Measurements from ENCODE around the gene VGF.
A peak's percentile ranks its signal among the peaks of the same experiment; 100 is the strongest.
"Not testable (repeated sequence)": the region's sequence is repeated elsewhere in the genome, so short reads cannot be mapped to it uniquely, and the experiment has no call there.

Gene VGF

GRCh38 chr7:101205901-101206664 lies 40.7 kb upstream of the VGF start:
- peaks cover 32% of the 10 kb centered on the region for H3K36me3 ChIP-seq (ENCODE audit: insufficient read depth, insufficient read length, low read length)
- H3K4me1 ChIP-seq (ENCODE audit: insufficient read depth, insufficient read length): no peaks in the 10 kb centered on the region
- no peak overlapping the region for H3K9ac ChIP-seq (ENCODE audit: insufficient read length, low read depth)
- TF ChIP-seq ZNF274 (IDR thresholded peaks at IDR 0.05; ENCODE audit: low read depth, low read length) (no peak), SUZ12 (IDR thresholded peaks at IDR 0.05; ENCODE audit: extremely low read depth, insufficient read depth, insufficient read length) (no peak), YY1 (IDR thresholded peaks at IDR 0.05; ENCODE audit: insufficient read depth, insufficient read length) (no peak)
- no peaks in the 10 kb centered on the region for H3K27me3 ChIP-seq (ENCODE audit: insufficient read depth, insufficient read length)
- H3K9me3 ChIP-seq (ENCODE audit: insufficient read depth, low read length): no peaks in the 10 kb centered on the region
- H3K4me3 ChIP-seq (ENCODE audit: insufficient read length, low read depth): no peak overlapping the region
- no peak for DNase-seq (ENCODE audit: low read depth, low spot score)

GRCh38 chr7:101203740-101204738 lies 38.7 kb upstream of the VGF start:
- H3K4me1 ChIP-seq (ENCODE audit: insufficient read depth, insufficient read length); H3K9ac ChIP-seq (ENCODE audit: insufficient read length, low read depth); H3K27me3 ChIP-seq (ENCODE audit: insufficient read depth, insufficient read length); H3K9me3 ChIP-seq (ENCODE audit: insufficient read depth, low read length); H3K4me3 ChIP-seq (ENCODE audit: insufficient read length, low read depth); DNase-seq (ENCODE audit: low read depth, low spot score): not testable (repeated sequence)
- peaks cover 16% of the 10 kb centered on the region for H3K36me3 ChIP-seq (ENCODE audit: insufficient read depth, insufficient read length, low read length)

- Histone ChIP-seq H3K36me3 (ENCODE audit: insufficient read depth, insufficient read length, low read length) (peaks cover 10% of the 10 kb centered on the region), H3K9ac (ENCODE audit: insufficient read length, low read depth) (no peak overlapping the region), H3K27me3 (ENCODE audit: insufficient read depth, insufficient read length) (no peaks in the 10 kb centered on the region), H3K4me3 (ENCODE audit: insufficient read length, low read depth) (no peak overlapping the region), H3K9me3 (ENCODE audit: insufficient read depth, low read length) (no peaks in the 10 kb centered on the region), H3K4me1 (ENCODE audit: insufficient read depth, insufficient read length) (peaks cover 2% of the 10 kb centered on the region)
- no peak for TF ChIP-seq SUZ12 (IDR thresholded peaks at IDR 0.05; ENCODE audit: extremely low read depth, insufficient read depth, insufficient read length)
- TF ChIP-seq YY1 (IDR thresholded peaks at IDR 0.05; ENCODE audit: insufficient read depth, insufficient read length): no peak
- no peak for TF ChIP-seq ZNF274 (IDR thresholded peaks at IDR 0.05; ENCODE audit: low read depth, low read length)
- DNase-seq (ENCODE audit: low read depth, low spot score): no peak
Observed at GRCh38 chr7:101202603-101202918, 37.2 kb upstream of the VGF start.

GRCh38 chr7:101201695-101202602 lies 36.6 kb upstream of the VGF start:
- Histone ChIP-seq H3K27me3 (ENCODE audit: insufficient read depth, insufficient read length) (no peaks in the 10 kb centered on the region), H3K4me1 (ENCODE audit: insufficient read depth, insufficient read length) (peaks cover 2% of the 10 kb centered on the region), H3K9ac (ENCODE audit: insufficient read length, low read depth) (no peak overlapping the region), H3K9me3 (ENCODE audit: insufficient read depth, low read length) (no peaks in the 10 kb centered on the region), H3K36me3 (ENCODE audit: insufficient read depth, insufficient read length, low read length) (peaks cover 10% of the 10 kb centered on the region), H3K4me3 (ENCODE audit: insufficient read length, low read depth) (no peak overlapping the region)
- no peak for TF ChIP-seq YY1 (IDR thresholded peaks at IDR 0.05; ENCODE audit: insufficient read depth, insufficient read length)
- no peak for TF ChIP-seq SUZ12 (IDR thresholded peaks at IDR 0.05; ENCODE audit: extremely low read depth, insufficient read depth, insufficient read length)
- DNase-seq (ENCODE audit: low read depth, low spot score): no peak

- TF ChIP-seq SUZ12 (IDR thresholded peaks at IDR 0.05; ENCODE audit: extremely low read depth, insufficient read depth, insufficient read length): no peak
- TF ChIP-seq YY1 (IDR thresholded peaks at IDR 0.05; ENCODE audit: insufficient read depth, insufficient read length): no peak
- TF ChIP-seq ZNF274 (IDR thresholded peaks at IDR 0.05; ENCODE audit: low read depth, low read length): no peak
- Histone ChIP-seq H3K9me3 (ENCODE audit: insufficient read depth, low read length) (no peaks in the 10 kb centered on the region), H3K9ac (ENCODE audit: insufficient read length, low read depth) (peak within 1 kb of the TSS; percentile 45), H3K27me3 (ENCODE audit: insufficient read depth, insufficient read length) (no peaks in the 10 kb centered on the region), H3K4me3 (ENCODE audit: insufficient read length, low read depth) (no peak within 1 kb of the TSS), H3K4me1 (ENCODE audit: insufficient read depth, insufficient read length) (peaks cover 2% of the 10 kb centered on the region), H3K36me3 (ENCODE audit: insufficient read depth, insufficient read length, low read length) (peaks cover 4% of the 10 kb centered on the region)
- no peak for DNase-seq (ENCODE audit: low read depth, low spot score)
Observed at GRCh38 chr7:101200862-101201599, 35.7 kb upstream of the VGF start, which contains the start of gene MOGAT3. Gene MOGAT3 (minus strand): TSS chr7:101201036. CDS start chr7:101200854, 182 bp downstream.

GRCh38 chr7:101200504-101200861 lies 35.1 kb upstream of the VGF start:
- TF ChIP-seq ZNF274 (IDR thresholded peaks at IDR 0.05; ENCODE audit: low read depth, low read length) (no peak), SUZ12 (IDR thresholded peaks at IDR 0.05; ENCODE audit: extremely low read depth, insufficient read depth, insufficient read length) (no peak), YY1 (IDR thresholded peaks at IDR 0.05; ENCODE audit: insufficient read depth, insufficient read length) (no peak)
- peaks cover 2% of the 10 kb centered on the region for H3K4me1 ChIP-seq (ENCODE audit: insufficient read depth, insufficient read length)
- DNase-seq (ENCODE audit: low read depth, low spot score): no peak
- H3K9ac ChIP-seq (ENCODE audit: insufficient read length, low read depth): peak overlapping the region; percentile 45
- H3K27me3 ChIP-seq (ENCODE audit: insufficient read depth, insufficient read length): no peaks in the 10 kb centered on the region
- H3K9me3 ChIP-seq (ENCODE audit: insufficient read depth, low read length): no peaks in the 10 kb centered on the region
- no peaks in the 10 kb centered on the region for H3K36me3 ChIP-seq (ENCODE audit: insufficient read depth, insufficient read length, low read length)
- H3K4me3 ChIP-seq (ENCODE audit: insufficient read length, low read depth): no peak overlapping the region

GRCh38 chr7:101199522-101199921 lies 34.2 kb upstream of the VGF start:
- not testable (repeated sequence) for H3K9me3 ChIP-seq (ENCODE audit: insufficient read depth, low read length); H3K27me3 ChIP-seq (ENCODE audit: insufficient read depth, insufficient read length); H3K36me3 ChIP-seq (ENCODE audit: insufficient read depth, insufficient read length, low read length); H3K4me1 ChIP-seq (ENCODE audit: insufficient read depth, insufficient read length); DNase-seq (ENCODE audit: low read depth, low spot score); H3K4me3 ChIP-seq (ENCODE audit: insufficient read length, low read depth); H3K9ac ChIP-seq (ENCODE audit: insufficient read length, low read depth)

Measured in NT2/D1 (cell line).